GM18511 (cell line): ENCODE results near the gene P2RY4.
"Not testable (repeated sequence)": the region's sequence is repeated elsewhere in the genome, so short reads cannot be mapped to it uniquely, and the experiment has no call there.

ENCODE experiments used
- ATAC-seq: cut with Tn5 transposase; IDR thresholded peaks from one replicate; pipeline ENCODE4 v1.9.1; 2021; ENCODE audit warnings: mild to moderate bottlenecking, moderate library complexity; ENCODE audit not compliant: unreplicated experiment

The P2RY4 gene

GRCh38 chrX:70260104-70260503, at the start of gene P2RY4:
TSS of gene P2RY4 (minus strand) at chrX:70260204. CDS start at chrX:70259624, 580 bp downstream.
- no peak for ATAC-seq

- ATAC-seq, result no peak
These were observed 41.7 kb upstream of the P2RY4 start for GRCh38 chrX:70301716-70302115.

- ATAC-seq, result no peak
These were observed 33.6 kb upstream of the P2RY4 start for GRCh38 chrX:70293621-70294020.

GRCh38 chrX:70292788-70293187, 32.8 kb upstream of the P2RY4 start:
- ATAC-seq, result no peak

GRCh38 chrX:70289793-70290770, 30.1 kb upstream of the P2RY4 start, which contains the start of the genes KIF4A and PDZD11:
TSS of gene KIF4A (plus strand) at chrX:70290104. CDS start at chrX:70290459, 355 bp downstream.
TSS of gene PDZD11 (minus strand) at chrX:70289927. CDS start at chrX:70289341, 586 bp downstream.
- peak; percentile 96 for ATAC-seq

- ATAC-seq, result peak; percentile 1
These were observed 29.3 kb upstream of the P2RY4 start for GRCh38 chrX:70289168-70289792.

- no peak for ATAC-seq
These were observed 21.9 kb upstream of the P2RY4 start, which contains the start of gene RAB41 for GRCh38 chrX:70281951-70282350. TSS of gene RAB41 (plus strand) at chrX:70282172. CDS start at chrX:70282218, 46 bp downstream.

GRCh38 chrX:70280573-70280972, 20.6 kb upstream of the P2RY4 start:
- no peak for ATAC-seq

GRCh38 chrX:70279081-70279480, 19.1 kb upstream of the P2RY4 start:
- no peak for ATAC-seq

- ATAC-seq, result not testable (repeated sequence)
These were observed 14.0 kb upstream of the P2RY4 start for GRCh38 chrX:70274029-70274428.

GRCh38 chrX:70268034-70268433, 8.0 kb upstream of the P2RY4 start, which contains the start of gene ARR3:
TSS of gene ARR3 (plus strand) at chrX:70268334. CDS start at chrX:70269386, 1,052 bp downstream.
- no peak for ATAC-seq

- no peak for ATAC-seq
These were observed 4.8 kb upstream of the P2RY4 start for GRCh38 chrX:70264784-70265183.

- peak; percentile 77 for ATAC-seq
These were observed 3.1 kb upstream of the P2RY4 start for GRCh38 chrX:70262952-70263567.

- no peak for ATAC-seq
These were observed 2.3 kb downstream of the P2RY4 start for GRCh38 chrX:70257423-70258288.

- ATAC-seq, result no peak
These were observed 4.6 kb downstream of the P2RY4 start for GRCh38 chrX:70255452-70255851.

GRCh38 chrX:70254909-70255308, 5.1 kb downstream of the P2RY4 start:
- ATAC-seq, result no peak

- no peak for ATAC-seq
These were observed 6.0 kb downstream of the P2RY4 start for GRCh38 chrX:70254063-70254400.

GRCh38 chrX:70253377-70254062, 6.5 kb downstream of the P2RY4 start:
- no peak for ATAC-seq

GRCh38 chrX:70252491-70252890, 7.5 kb downstream of the P2RY4 start:
- no peak for ATAC-seq

- ATAC-seq, result no peak
These were observed 12.8 kb downstream of the P2RY4 start for GRCh38 chrX:70247252-70247651.
